Right lobe of liver (tissue), 6 donors: ENCODE measurements around the gene POU3F1. TPM values are rescaled to one million over a fixed set of nuclear protein-coding genes. Genes with fewer than 3 reads are reported as not detected.

Source experiments
- ATAC-seq, 4 donors: fragments of 200-7000 bp; cut with Tn5 transposase; one replicate each; pipeline ENCODE4 v1.9.1; 2020; ENCODE audit warnings: mild to moderate bottlenecking in 4 of 4, moderate library complexity in 4 of 4
- DNase-seq, 3 donors: peaks; one replicate each; pipeline ENCODE4 v3.0.0-alpha.2; 2020
- H3K27ac ChIP-seq, 3 donors: fragments of 200-600 bp; one replicate each; pipeline ENCODE4 v1.8.0; 2022
- H3K27me3 ChIP-seq, 2 donors: fragments of 200-600 bp; one replicate each; pipeline ENCODE4 v1.8.0; 2022
- H3K36me3 ChIP-seq, 4 donors: fragments of 200-600 bp; sonication (generic) in 1 of 4; one replicate each; pipeline versions ENCODE4 v1.5.1 to v1.8.0; 2017 to 2022; ENCODE audit warnings: control low read depth in 1 of 4
- H3K4me1 ChIP-seq, 4 donors: fragments of 200-600 bp; sonication (generic) in 1 of 4; one replicate each; pipeline versions ENCODE4 v1.5.1 to v1.8.0; 2017 to 2022; ENCODE audit warnings: control low read depth in 1 of 4
- H3K4me3 ChIP-seq, 3 donors: fragments of 200-600 bp; one replicate each; pipeline ENCODE4 v1.8.0; 2022
- H3K9me3 ChIP-seq, 4 donors: fragments of 200-600 bp; sonication (generic) in 1 of 4; one replicate each; pipeline versions ENCODE4 v1.5.1 to v1.8.0; 2017 to 2022; ENCODE audit warnings: control low read depth in 1 of 4
- POLR2A ChIP-seq: fragments of 450-650 bp; IDR thresholded peaks from one replicate; pipeline ENCODE4 v1.6.1; 2017; ENCODE audit warnings: antibody characterized with exemption, mild to moderate bottlenecking
- WGBS: methylation state at CpG from one replicate; pipeline ENCODE4 v1.1.6; 2018; ENCODE audit warnings: low coverage, low lambda C conversion rate; ENCODE audit not compliant: insufficient coverage; ENCODE audit errors: missing lambda C conversion rate; 5-methylcytosine and 5-hydroxymethylcytosine counted together
- intact Hi-C, 2 donors: fragments of 100-400 bp; cut with DNase I; formaldehyde crosslinking; loops; one replicate each; pipeline versions ENCODE4 v1.11.2 to v1.14.1; 2022
- total RNA-seq, 6 experiments: library from RNA; depleted of rRNA in 2 of 6; stranded (reverse); fragments of >200 nt in 2 of 6; fragmentation: NEBNext Ultra II Directional in 3 of 6; extraction: Animal tissue kit (Norgen Biotek cat#: 25700) in 3 of 6; gene quantifications; one replicate each; pipeline versions ENCODE4 v1.1.0 to v1.2.4, GENCODE V29; 2016 to 2023
- TF ChIP-seq, protein P1 (sequence below), 4 donors: fragments of 200-600 bp in 3 of 4; fragments of 450-650 bp in 1 of 4; IDR thresholded peaks; one replicate each; pipeline versions ENCODE4 v1.5.1 to v1.8.0; 2016 to 2022; ENCODE audit warnings: antibody characterized with exemption in 4 of 4, mild to moderate bottlenecking in 2 of 4
- donor health status: DM: no; HTN: yes; CAD: no.
- donor health status: DM: no; HTN: no; CAD: no.
- donor health status: DM: no; HTN: no; CAD: no.
- donor health status: DM: no; HTN: yes; CAD: no.
- donor health status: DM: no; HTN: yes; CAD: no.

Gene POU3F1
- total RNA-seq, 6 experiments from 2014 or later: 0.09 TPM; not detected in 5

DNA sequence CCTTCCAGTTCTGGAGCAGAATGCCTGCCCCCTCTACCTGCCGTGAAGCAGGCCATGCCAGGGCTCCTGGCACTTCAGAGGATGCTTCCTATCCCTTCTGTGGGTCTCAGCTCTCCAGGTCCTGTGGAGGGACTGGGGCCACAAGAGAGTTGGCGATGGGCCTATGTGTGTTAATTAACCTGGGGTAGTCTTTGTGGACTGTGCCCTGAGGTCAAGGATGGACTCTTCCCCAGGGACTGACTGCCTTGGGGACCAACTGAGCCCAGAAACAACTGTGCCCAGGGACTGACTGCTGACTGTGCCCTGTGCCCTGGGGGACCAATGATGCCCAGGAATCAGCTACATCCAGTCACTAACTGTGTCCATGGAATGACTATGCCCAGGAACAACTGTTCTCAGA lies 37.5 kb upstream of the POU3F1 start:
- no peaks in the 10 kb centered on the region for H3K9me3 ChIP-seq
- TF ChIP-seq, protein P1, sequence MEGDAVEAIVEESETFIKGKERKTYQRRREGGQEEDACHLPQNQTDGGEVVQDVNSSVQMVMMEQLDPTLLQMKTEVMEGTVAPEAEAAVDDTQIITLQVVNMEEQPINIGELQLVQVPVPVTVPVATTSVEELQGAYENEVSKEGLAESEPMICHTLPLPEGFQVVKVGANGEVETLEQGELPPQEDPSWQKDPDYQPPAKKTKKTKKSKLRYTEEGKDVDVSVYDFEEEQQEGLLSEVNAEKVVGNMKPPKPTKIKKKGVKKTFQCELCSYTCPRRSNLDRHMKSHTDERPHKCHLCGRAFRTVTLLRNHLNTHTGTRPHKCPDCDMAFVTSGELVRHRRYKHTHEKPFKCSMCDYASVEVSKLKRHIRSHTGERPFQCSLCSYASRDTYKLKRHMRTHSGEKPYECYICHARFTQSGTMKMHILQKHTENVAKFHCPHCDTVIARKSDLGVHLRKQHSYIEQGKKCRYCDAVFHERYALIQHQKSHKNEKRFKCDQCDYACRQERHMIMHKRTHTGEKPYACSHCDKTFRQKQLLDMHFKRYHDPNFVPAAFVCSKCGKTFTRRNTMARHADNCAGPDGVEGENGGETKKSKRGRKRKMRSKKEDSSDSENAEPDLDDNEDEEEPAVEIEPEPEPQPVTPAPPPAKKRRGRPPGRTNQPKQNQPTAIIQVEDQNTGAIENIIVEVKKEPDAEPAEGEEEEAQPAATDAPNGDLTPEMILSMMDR (IDR thresholded peaks at IDR 0.05): no peak
- TF ChIP-seq POLR2A: no peak
- peak overlapping the region in 2 of 3 donors; percentile 52 to 60 for H3K27ac ChIP-seq
- DNase-seq: peak in 1 of 3 donors; percentile 62
- H3K4me3 ChIP-seq: no peak overlapping the region
- WGBS: no CpG with 5 or more reads among the region's 2 CpGs
- peak in 3 of 4 donors; percentile 1 to 8 (median 4) for ATAC-seq
- H3K4me1 ChIP-seq: peaks cover 0 to 40% (median 17%) of the 10 kb centered on the region in 4 donors
- no peaks in the 10 kb centered on the region for H3K36me3 ChIP-seq
- intact Hi-C loops: no loop called here
- no peaks in the 10 kb centered on the region for H3K27me3 ChIP-seq

DNA sequence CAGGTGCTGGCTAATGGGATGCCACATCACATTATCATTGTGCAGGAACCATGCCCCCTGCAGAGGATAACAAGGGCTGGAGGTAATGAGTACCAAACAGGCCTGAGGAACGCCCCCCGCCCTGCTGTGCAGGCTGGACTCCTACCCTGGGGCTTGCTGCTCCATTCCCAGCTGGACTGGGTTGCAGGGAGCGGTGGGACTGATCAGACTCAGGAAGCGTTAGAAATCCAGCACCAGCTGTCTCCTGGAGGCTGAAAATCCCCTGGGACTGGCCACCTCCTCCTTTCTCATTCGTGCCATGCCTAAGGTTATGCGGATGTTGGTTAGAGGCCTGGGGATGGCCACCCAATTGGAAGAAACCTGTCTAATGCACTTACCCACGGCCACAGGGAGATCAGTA lies 36.9 kb upstream of the POU3F1 start:
- Histone ChIP-seq H3K27ac (peak overlapping the region in 2 of 3 donors; percentile 34 to 52), H3K9me3 (no peaks in the 10 kb centered on the region), H3K4me1 (peaks cover 0 to 40% (median 17%) of the 10 kb centered on the region in 4 donors), H3K4me3 (no peak overlapping the region), H3K27me3 (no peaks in the 10 kb centered on the region), H3K36me3 (no peaks in the 10 kb centered on the region)
- intact Hi-C loops: no loop called here
- no peak for DNase-seq
- no peak for TF ChIP-seq POLR2A
- TF ChIP-seq, protein P1 (IDR thresholded peaks at IDR 0.05): no peak
- WGBS: 100% methylated on average over 2 of the region's 7 CpGs
- ATAC-seq: no peak

DNA sequence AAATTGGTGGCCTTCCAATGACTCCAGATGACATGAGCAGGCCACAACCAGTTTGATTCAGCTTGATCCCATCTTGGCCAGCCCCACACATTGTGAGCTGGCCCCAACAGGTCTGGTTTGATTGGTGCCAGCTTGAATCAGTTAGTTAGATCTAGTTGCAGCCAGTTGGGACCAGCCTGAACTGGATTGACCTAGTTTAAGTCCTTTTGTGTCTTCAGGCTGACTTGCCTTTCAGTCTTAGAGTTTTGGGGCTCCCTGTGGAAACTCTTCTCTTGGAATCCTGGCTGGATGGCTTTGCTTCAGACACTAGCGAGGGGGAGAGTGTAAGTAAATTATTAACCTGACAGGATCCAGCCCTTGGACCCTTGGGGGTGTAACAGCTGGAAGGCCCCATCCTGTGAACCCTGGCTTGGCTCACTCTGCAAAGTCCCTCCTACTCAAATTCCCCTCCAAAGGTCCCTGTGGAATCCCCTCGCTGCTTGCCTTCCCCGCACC lies 36.2 kb upstream of the POU3F1 start:
- peak; percentile 29 to 64 (median 55) for ATAC-seq
- TF ChIP-seq, protein P1 (IDR thresholded peaks at IDR 0.05): no peak
- TF ChIP-seq POLR2A: no peak
- H3K36me3 ChIP-seq: no peaks in the 10 kb centered on the region
- H3K9me3 ChIP-seq: no peaks in the 10 kb centered on the region
- H3K27me3 ChIP-seq: no peaks in the 10 kb centered on the region
- H3K4me3 ChIP-seq: no peak overlapping the region
- 69% methylated on average over 2 of the region's 3 CpGs for WGBS
- peak overlapping the region in 2 of 3 donors; percentile 34 to 45 for H3K27ac ChIP-seq
- intact Hi-C loops: no loop called here
- H3K4me1 ChIP-seq: peaks cover 0 to 40% (median 17%) of the 10 kb centered on the region in 4 donors
- DNase-seq: peak in 1 of 3 donors; percentile 76

DNA sequence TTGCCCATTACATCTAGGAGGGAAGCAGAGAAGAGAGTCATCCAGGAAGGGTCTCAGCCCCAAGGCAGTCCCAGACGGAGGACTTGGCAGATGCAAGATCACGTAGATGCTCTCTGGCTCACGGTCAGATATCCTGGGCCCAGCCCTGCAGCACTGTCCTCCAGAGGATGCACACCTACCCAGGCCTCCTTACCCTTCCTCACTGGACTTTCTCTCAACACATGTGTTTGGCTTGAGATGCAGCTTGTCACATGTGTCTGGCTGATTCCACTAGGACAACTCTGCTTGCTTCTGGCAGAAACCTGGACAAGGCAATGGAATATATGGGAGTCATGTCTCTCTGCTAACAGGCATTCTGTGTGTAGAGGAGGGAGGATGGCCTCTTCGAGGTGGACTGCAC lies 32.4 kb upstream of the POU3F1 start:
- TF ChIP-seq, protein P1 (IDR thresholded peaks at IDR 0.05): no peak
- TF ChIP-seq POLR2A: no peak
- no peaks in the 10 kb centered on the region for H3K36me3 ChIP-seq
- WGBS: 44% methylated on average over 1 of the region's 4 CpGs
- H3K27ac ChIP-seq: no peak overlapping the region
- no peaks in the 10 kb centered on the region for H3K27me3 ChIP-seq
- DNase-seq (no peak), ATAC-seq (no peak)
- H3K4me3 ChIP-seq: no peak overlapping the region
- peaks cover 0 to 22% (median 11%) of the 10 kb centered on the region in 4 donors for H3K4me1 ChIP-seq
- H3K9me3 ChIP-seq: no peaks in the 10 kb centered on the region
- intact Hi-C loops: no loop called here
